ENCODE data around the gene SNAP47. TPM values are rescaled to one million over a fixed set of nuclear protein-coding genes. Genes with fewer than 3 reads are reported as not detected.
"Not testable (repeated sequence)": the region's sequence is repeated elsewhere in the genome, so short reads cannot be mapped to it uniquely, and the experiment has no call there.

Gene SNAP47
- total RNA-seq (ENCODE audit: low replicate concordance) = 52.8 and 54.8 TPM in 2 replicates

GRCh38 chr1:227734856-227735538 lies at the start of gene SNAP47, which contains the start of gene JMJD4:
TSS of gene SNAP47 (plus strand) at chr1:227735435. CDS start at chr1:227747737, 12,302 bp downstream.
TSS of gene JMJD4 (minus strand) at chr1:227735302. CDS start at chr1:227735273, 29 bp downstream.
- peaks cover 7% of the 10 kb centered on the region for H3K4me1 ChIP-seq
- no peaks in the 10 kb centered on the region for H3K27me3 ChIP-seq
- Mint-ChIP-seq H3K4me1 (peaks cover 21% of the 10 kb centered on the region), H3K36me3 (peaks cover 2% of the 10 kb centered on the region), H3K27ac (peak within 1 kb of the TSS; percentile 93), H3K9me3 (no peaks in the 10 kb centered on the region), H3K4me3 (peak within 1 kb of the TSS; percentile 95), H3K27me3 (ENCODE audit: insufficient read depth, low read depth) (peaks cover 5% of the 10 kb centered on the region)
- H3F3A ChIP-seq (ENCODE audit: low read depth) = peaks cover 11% of the 10 kb centered on the region
- H3K9me3 ChIP-seq (ENCODE audit: low read depth) = no peaks in the 10 kb centered on the region
- H3K79me2 ChIP-seq (ENCODE audit: low read depth) = peaks cover 64% of the 10 kb centered on the region
- H3K4me3 ChIP-seq = peak within 1 kb of the TSS; percentile 98
- no peaks in the 10 kb centered on the region for H3K36me3 ChIP-seq
- peak within 1 kb of the TSS; percentile 99 for H3K4me2 ChIP-seq
- peak within 1 kb of the TSS; percentile 95 for H2AFZ ChIP-seq (replicated peaks)
- DNase-seq (ENCODE audit: low spot score) = peak; percentile 96
- no peak within 1 kb of the TSS for H3K27ac ChIP-seq
- TF ChIP-seq CTCF (IDR thresholded peaks at IDR 0.05) = no peak
- peaks cover 40% of the 10 kb centered on the region for H4K20me1 ChIP-seq (ENCODE audit: low read depth)
- H3K9ac ChIP-seq = peak within 1 kb of the TSS; percentile 87

GRCh38 chr1:227685807-227686206 lies 49.4 kb upstream of the SNAP47 start:
- TF ChIP-seq EZH2phosphoT487 (IDR thresholded peaks at IDR 0.05) = no peak
- TF ChIP-seq EZH2 (IDR thresholded peaks at IDR 0.05) = no peak
- TF ChIP-seq CTCF (IDR thresholded peaks at IDR 0.05) = no peak
- Mint-ChIP-seq H3K9me3 (peaks cover 38% of the 10 kb centered on the region), H3K27ac (no peak overlapping the region), H3K4me1 (no peaks in the 10 kb centered on the region), H3K36me3 (no peaks in the 10 kb centered on the region), H3K27me3 (ENCODE audit: insufficient read depth, low read depth) (no peaks in the 10 kb centered on the region), H3K4me3 (no peak overlapping the region)
- Histone ChIP-seq H3F3A (ENCODE audit: low read depth) (no peaks in the 10 kb centered on the region), H3K27me3 (no peaks in the 10 kb centered on the region), H4K20me1 (ENCODE audit: low read depth) (no peaks in the 10 kb centered on the region), H3K79me2 (ENCODE audit: low read depth) (no peaks in the 10 kb centered on the region), H3K36me3 (no peaks in the 10 kb centered on the region), H3K4me2 (no peak overlapping the region), H3K4me1 (no peaks in the 10 kb centered on the region), H3K9me3 (ENCODE audit: low read depth) (no peaks in the 10 kb centered on the region), H3K4me3 (no peak overlapping the region), H3K27ac (no peak overlapping the region), H3K9ac (no peak overlapping the region), H2AFZ (replicated peaks) (no peak overlapping the region)
- no peak for DNase-seq (ENCODE audit: low spot score)

GRCh38 chr1:227697321-227697864 lies 37.8 kb upstream of the SNAP47 start:
- H3K4me3 Mint-ChIP-seq = no peak overlapping the region
- Histone ChIP-seq H3K27me3 (no peaks in the 10 kb centered on the region), H3K79me2 (ENCODE audit: low read depth) (no peaks in the 10 kb centered on the region), H3K9me3 (ENCODE audit: low read depth) (peaks cover 6% of the 10 kb centered on the region), H3K4me2 (no peak overlapping the region), H4K20me1 (ENCODE audit: low read depth) (no peaks in the 10 kb centered on the region), H3K36me3 (no peaks in the 10 kb centered on the region), H3K4me1 (no peaks in the 10 kb centered on the region), H3K9ac (no peak overlapping the region), H2AFZ (replicated peaks) (no peak overlapping the region), H3F3A (ENCODE audit: low read depth) (no peaks in the 10 kb centered on the region), H3K27ac (no peak overlapping the region), H3K4me3 (no peak overlapping the region)
- H3K36me3 Mint-ChIP-seq = no peaks in the 10 kb centered on the region
- no peak for DNase-seq (ENCODE audit: low spot score)
- peaks cover 10% of the 10 kb centered on the region for H3K27me3 Mint-ChIP-seq (ENCODE audit: insufficient read depth, low read depth)
- peaks cover 24% of the 10 kb centered on the region for H3K9me3 Mint-ChIP-seq
- H3K27ac Mint-ChIP-seq = no peak overlapping the region
- H3K4me1 Mint-ChIP-seq = no peaks in the 10 kb centered on the region
- TF ChIP-seq CTCF (IDR thresholded peaks at IDR 0.05) (no peak), EZH2phosphoT487 (IDR thresholded peaks at IDR 0.05) (no peak), EZH2 (IDR thresholded peaks at IDR 0.05) (no peak)

GRCh38 chr1:227701631-227702030 lies 33.6 kb upstream of the SNAP47 start:
- H3K36me3 ChIP-seq; H3K36me3 Mint-ChIP-seq; H3K4me3 ChIP-seq; H3K4me2 ChIP-seq; H3F3A ChIP-seq (ENCODE audit: low read depth); H3K9me3 ChIP-seq (ENCODE audit: low read depth); H3K9ac ChIP-seq; H3K27me3 ChIP-seq; H3K79me2 ChIP-seq (ENCODE audit: low read depth); H4K20me1 ChIP-seq (ENCODE audit: low read depth); H3K4me1 ChIP-seq; H3K27ac ChIP-seq; H3K4me1 Mint-ChIP-seq; DNase-seq (ENCODE audit: low spot score); H2AFZ ChIP-seq (replicated peaks); H3K27ac Mint-ChIP-seq; H3K4me3 Mint-ChIP-seq; H3K27me3 Mint-ChIP-seq (ENCODE audit: insufficient read depth, low read depth): not testable (repeated sequence)
- H3K9me3 Mint-ChIP-seq = peaks cover 34% of the 10 kb centered on the region
